Activated CD4-positive, alpha-beta T cell treated with anti-CD3 and anti-CD28 coated beads, Interleukin-2, Interleukin-4, amounts not matched to agents 100 ng/mL and 50 ng/mL, durations not matched to agents 16 hours and 8 hours (primary cell): ENCODE data around the gene GART.

Experiments
- DNase-seq: peaks from one replicate; pipeline ENCODE4 v3.0.0-alpha.2; 2020; ENCODE audit warnings: low spot score

Gene GART

DNA sequence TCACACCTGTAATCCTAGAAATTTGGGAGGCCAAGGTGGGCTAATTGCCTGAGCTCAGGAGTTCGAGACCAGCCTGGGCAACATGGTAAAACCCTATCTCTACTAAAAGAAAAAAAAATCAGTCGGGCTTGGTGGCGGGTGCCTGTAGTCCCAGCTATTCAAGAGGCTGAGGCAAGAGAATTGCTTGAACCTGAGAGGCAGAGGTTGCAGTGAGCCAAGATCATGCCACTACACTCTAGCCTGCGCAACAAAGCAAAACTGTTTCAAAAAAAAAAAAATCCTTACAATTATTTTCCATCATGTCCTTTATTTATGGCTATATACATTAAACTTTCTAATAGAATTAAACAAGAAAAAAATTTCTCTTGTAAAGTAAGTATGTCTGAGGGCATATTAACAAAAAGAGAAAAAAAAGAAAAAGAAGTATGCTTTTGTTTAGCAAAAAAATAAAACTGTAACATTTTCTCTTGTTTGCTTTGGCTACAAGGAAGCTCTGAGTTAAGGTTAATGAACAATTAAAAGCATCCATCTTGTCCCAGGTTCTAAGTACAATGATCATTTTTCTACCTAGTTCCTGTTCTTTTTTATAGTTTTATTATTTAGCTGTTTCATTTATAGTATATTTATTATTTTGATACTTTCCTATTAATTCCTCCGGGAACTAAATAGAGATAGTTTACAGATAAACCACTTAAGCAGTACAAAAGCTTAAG, 80.2 kb downstream of the GART start:
- no peak for DNase-seq

DNA sequence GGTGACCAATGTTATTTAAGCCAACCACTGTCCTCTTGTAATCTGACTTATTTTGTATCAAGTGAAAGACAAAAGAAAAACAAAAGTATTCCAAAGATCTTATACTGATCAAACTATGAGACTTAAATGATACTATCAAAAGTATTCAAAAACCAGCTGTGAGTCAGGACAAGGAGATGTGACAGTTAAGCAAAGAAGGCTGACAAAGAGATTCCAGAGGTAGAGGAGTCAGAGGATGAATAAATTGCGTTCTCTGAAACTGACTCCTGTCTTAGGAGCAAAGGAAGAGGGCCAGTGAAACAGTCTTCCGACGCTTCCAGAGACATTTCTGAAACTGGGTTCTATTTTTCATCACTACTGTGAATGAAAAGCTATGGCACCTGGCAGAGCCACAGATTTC, 83.1 kb downstream of the GART start:
- DNase-seq = no peak

DNA sequence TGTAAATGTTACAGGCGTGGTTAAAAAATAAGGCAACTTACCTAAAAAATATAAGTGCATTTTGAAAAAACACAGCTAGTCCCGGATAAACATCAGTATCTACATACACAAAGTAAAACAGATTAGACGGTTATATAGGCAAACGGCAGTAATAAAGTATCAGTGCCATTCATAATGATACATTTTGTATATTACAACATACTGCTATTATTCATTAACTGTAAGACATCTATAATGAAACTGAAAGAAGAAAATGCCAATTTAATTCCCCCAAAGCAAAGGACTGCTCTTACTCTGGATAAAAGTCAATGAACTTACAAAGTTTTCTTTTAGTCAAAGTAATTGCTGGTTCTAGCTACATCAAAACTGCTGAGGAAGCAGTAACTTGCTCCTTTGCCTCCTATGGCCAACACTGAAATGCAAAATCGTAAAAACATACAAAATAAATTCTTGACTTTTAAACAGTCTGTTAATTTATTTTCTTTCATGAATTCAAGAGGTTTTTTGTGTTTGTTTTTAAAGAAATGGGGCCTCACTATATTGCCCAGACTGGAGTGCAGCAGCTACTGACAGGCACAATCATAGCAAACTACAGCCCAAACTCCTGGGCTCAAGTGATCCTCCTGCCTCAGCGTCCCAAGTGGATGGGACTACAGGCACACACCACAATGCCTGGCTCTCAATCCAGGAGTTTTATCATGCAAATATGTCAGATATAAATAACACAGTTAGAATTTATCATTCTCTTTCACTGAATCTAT, 86.1 kb downstream of the GART start:
- no peak for DNase-seq
